Activated naive CD4-positive, alpha-beta T cell treated with anti-CD3 and anti-CD28 coated beads, Interleukin-2, amount 50 U/mL, for 24 hours (primary cell): ENCODE measurements around the gene CDK11B.
"Not testable (repeated sequence)": the region's sequence is repeated elsewhere in the genome, so short reads cannot be mapped to it uniquely, and the experiment has no call there.

Experiments
- H3K27ac Mint-ChIP-seq: one replicate; pipeline ENCODE4 v1.8.0; 2021; ENCODE audit warnings: mild to moderate bottlenecking, mixed read lengths
- H3K27me3 Mint-ChIP-seq: one replicate; pipeline ENCODE4 v1.8.0; 2021; ENCODE audit warnings: mixed read lengths
- H3K36me3 Mint-ChIP-seq: one replicate; pipeline ENCODE4 v1.8.0; 2021; ENCODE audit warnings: mixed read lengths
- H3K4me1 Mint-ChIP-seq: one replicate; pipeline ENCODE4 v1.8.0; 2021; ENCODE audit warnings: mixed read lengths
- H3K4me3 Mint-ChIP-seq: one replicate; pipeline ENCODE4 v1.8.0; 2021; ENCODE audit warnings: mild to moderate bottlenecking, mixed read lengths
- H3K9me3 Mint-ChIP-seq: one replicate; pipeline ENCODE4 v1.8.0; 2021; ENCODE audit warnings: mixed read lengths

Gene CDK11B

DNA sequence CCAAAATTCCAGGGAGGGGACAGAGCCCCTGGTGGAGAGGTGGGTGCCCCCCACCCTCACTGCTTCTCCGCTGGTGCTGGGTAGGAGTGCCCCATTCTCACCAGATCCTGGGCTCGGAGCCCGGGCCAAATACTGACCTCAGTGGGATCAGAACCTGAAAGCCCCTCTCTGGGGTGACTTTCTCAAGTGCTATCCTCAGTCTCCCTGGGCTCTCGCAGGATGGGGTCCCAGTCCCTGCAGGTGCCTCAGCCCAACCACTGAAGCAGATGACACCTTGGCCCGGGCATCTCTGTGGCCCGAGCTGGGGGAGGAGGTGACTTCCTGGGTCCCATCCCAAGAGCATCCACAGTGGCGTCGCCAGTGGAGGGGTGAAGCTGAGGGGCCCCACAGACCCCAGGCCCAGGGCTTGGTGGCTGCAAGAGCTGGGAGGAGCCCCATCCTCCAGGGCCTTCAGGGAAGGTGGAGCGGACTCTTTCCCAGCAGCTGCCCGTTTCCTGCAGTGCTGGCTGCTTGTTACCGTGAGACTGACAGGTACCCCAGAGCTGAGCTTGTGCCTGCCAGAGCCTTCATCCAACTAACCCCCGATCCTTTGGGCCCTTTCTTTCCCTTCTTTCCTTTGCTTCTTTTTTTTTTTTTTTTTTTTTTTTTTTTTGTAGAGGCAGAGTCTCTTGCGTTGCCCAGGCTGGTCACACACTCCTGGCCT lies 55.0 kb downstream of the CDK11B start:
- Mint-ChIP-seq H3K4me3 (no peak overlapping the region), H3K36me3 (no peaks in the 10 kb centered on the region), H3K4me1 (peaks cover 11% of the 10 kb centered on the region), H3K9me3 (no peaks in the 10 kb centered on the region), H3K27me3 (no peaks in the 10 kb centered on the region), H3K27ac (no peak overlapping the region)

DNA sequence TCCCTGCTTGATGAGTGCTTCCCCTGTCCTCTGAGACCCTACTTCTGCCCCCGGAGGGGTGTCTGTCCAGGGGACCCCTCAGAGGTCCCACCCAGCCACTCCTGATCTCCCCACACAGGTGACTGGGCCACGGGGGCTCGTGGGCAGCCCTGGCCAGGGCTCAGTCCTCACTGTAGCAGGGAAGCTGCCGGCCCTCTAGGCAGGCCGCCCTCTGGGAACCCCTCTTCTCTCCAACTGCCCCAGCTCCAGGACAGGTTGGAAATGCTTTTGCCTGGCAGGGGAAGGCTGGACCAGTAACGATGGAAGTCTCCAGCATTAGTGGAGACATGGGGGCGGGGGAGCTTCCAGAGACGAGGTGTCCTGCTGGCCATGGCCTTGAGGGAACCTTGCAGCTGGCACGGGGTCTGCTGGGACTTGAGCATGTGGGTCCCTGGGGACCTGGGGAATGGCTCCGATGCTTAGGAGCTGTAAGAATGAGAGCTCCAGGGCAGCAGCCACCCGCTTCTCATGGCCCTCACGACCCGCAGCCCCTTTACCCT lies 55.8 kb downstream of the CDK11B start:
- H3K27me3 Mint-ChIP-seq, result no peaks in the 10 kb centered on the region
- H3K36me3 Mint-ChIP-seq, result no peaks in the 10 kb centered on the region
- peak overlapping the region; percentile 80 for H3K27ac Mint-ChIP-seq
- H3K4me3 Mint-ChIP-seq, result no peak overlapping the region
- peaks cover 14% of the 10 kb centered on the region for H3K4me1 Mint-ChIP-seq
- no peaks in the 10 kb centered on the region for H3K9me3 Mint-ChIP-seq

- Mint-ChIP-seq H3K9me3 (no peaks in the 10 kb centered on the region), H3K27ac (peak overlapping the region; percentile 80), H3K27me3 (no peaks in the 10 kb centered on the region), H3K4me3 (no peak overlapping the region), H3K4me1 (peaks cover 18% of the 10 kb centered on the region), H3K36me3 (no peaks in the 10 kb centered on the region)
Measured at GRCh38 chr1:1602304-1602967, 56.4 kb downstream of the CDK11B start.

DNA sequence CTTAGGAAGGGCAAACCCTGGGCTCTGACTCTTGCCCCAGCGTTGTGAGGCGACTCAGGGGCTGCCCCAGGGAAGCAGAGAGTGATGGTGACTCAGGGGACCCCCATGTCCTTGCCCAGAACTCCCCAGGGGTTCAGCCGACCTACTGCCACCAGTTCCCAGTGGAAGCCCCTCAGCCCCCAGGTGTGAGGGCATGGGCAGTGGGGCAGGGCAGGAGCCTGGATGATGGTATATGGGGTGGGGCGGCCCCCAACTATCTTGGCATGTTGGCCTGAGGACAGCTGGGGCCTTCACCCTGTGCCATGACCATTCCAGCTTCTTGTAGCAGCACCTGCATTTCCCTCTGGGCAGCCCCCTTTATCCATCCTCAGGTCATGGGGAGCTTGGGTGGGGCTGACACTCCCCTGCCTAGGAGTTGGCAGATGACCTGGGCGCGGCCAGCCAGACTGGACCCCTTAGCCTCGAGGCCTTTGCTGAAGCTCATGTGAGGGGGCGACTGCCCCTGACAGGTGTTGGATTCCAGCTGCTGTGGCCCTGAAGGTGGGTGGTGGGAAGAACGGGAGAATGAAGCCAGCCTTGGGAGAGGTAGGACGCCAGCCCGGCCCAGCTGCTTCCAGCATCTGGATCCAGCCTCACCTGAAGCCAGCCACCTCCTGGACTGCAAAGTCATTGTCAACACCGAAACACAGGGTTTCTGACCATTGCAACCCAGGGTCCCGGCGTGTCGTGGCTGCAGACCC lies 57.1 kb downstream of the CDK11B start:
- Mint-ChIP-seq H3K36me3 (no peaks in the 10 kb centered on the region), H3K27me3 (no peaks in the 10 kb centered on the region), H3K9me3 (no peaks in the 10 kb centered on the region), H3K27ac (no peak overlapping the region), H3K4me1 (peaks cover 12% of the 10 kb centered on the region), H3K4me3 (no peak overlapping the region)

DNA sequence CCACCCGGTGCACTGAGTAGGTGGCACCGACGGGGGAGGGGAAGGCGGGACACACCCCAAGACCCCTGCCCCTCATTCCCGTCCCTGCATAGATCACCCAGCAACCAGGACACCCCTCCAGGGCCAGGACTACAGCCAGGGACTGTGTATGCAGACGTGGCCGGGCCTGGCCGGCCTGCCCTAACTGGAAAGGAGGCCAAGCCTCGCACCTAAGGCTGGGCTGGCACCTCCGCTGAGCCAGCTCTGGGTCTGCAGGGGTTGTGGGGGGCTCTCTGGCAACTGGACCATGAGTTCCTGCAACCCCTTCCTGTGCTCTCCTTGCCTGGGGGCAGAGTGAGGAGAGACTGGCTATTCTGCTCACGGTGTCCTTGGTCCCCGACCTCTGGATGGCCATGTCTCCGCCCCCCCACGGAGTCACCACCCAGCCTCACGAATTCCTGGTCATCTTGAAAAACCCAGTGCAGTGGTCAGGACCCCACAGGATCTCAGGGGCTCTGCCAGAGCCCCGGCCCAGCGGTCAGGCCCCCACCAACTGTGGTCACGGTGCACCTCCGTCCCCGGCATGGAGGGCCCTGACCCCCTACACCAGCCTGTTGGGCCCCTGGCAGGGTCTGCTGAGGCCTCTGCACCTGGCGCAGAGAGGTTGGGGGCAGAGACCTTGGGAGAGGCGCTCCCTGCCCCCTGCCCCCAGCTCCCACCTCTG lies 57.8 kb downstream of the CDK11B start:
- no peaks in the 10 kb centered on the region for H3K27me3 Mint-ChIP-seq
- no peak overlapping the region for H3K27ac Mint-ChIP-seq
- no peaks in the 10 kb centered on the region for H3K9me3 Mint-ChIP-seq
- H3K4me1 Mint-ChIP-seq, result peaks cover 10% of the 10 kb centered on the region
- no peaks in the 10 kb centered on the region for H3K36me3 Mint-ChIP-seq
- peak overlapping the region; percentile 55 for H3K4me3 Mint-ChIP-seq

- Mint-ChIP-seq H3K4me3 (peak within 1 kb of the TSS; percentile 82), H3K9me3 (no peaks in the 10 kb centered on the region), H3K27ac (peak within 1 kb of the TSS; percentile 85), H3K27me3 (no peaks in the 10 kb centered on the region), H3K36me3 (no peaks in the 10 kb centered on the region), H3K4me1 (peaks cover 10% of the 10 kb centered on the region)
Measured at GRCh38 chr1:1599935-1600860, 58.6 kb downstream of the CDK11B start, which contains the start of gene FNDC10. FNDC10 (minus strand) TSS chr1:1600135; CDS start chr1:1600015, 120 bp downstream.

GRCh38 chr1:1599030-1599934 lies 59.5 kb downstream of the CDK11B start:
- no peaks in the 10 kb centered on the region for H3K36me3 Mint-ChIP-seq
- no peaks in the 10 kb centered on the region for H3K27me3 Mint-ChIP-seq
- peaks cover 10% of the 10 kb centered on the region for H3K4me1 Mint-ChIP-seq
- H3K9me3 Mint-ChIP-seq, result no peaks in the 10 kb centered on the region
- H3K4me3 Mint-ChIP-seq, result peak overlapping the region; percentile 82
- peak overlapping the region; percentile 85 for H3K27ac Mint-ChIP-seq

GRCh38 chr1:1598720-1599029 lies 60.1 kb downstream of the CDK11B start:
- H3K4me3 Mint-ChIP-seq, result peak overlapping the region; percentile 82
- no peaks in the 10 kb centered on the region for H3K9me3 Mint-ChIP-seq
- peaks cover 10% of the 10 kb centered on the region for H3K4me1 Mint-ChIP-seq
- H3K27ac Mint-ChIP-seq, result peak overlapping the region; percentile 85
- no peaks in the 10 kb centered on the region for H3K27me3 Mint-ChIP-seq
- no peaks in the 10 kb centered on the region for H3K36me3 Mint-ChIP-seq

DNA sequence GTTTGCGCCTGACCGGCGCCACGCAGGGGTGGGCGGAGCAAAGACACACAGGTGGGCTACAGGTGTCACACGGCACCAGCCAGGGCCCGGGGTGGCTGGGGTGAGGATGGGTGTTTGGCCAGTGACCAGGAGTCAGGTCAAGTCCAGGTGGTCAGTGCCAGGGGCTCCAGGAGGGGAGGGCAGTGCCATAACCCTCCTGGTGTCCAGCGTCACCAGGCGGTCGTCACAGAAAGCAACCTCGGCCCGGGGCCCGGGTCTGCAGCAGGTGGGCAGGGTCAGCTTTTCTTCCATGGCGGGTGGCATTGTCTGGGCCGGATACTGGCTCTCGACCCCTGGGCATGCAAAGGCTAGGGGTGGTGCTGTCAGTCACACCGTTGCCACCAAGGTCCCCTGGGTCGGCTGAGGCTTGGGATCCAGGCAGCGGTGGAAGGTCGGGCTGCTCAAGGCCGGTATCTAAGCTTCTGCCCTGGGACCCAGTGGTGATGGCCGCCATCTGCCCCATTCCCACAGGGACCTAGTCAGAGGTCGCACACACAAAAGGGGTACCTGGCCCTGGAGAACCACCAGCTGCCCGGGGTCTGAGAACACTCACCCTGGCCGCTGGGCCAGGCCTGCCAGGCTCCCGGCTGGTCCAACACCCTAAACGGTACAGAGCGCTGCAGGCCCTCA lies 60.6 kb downstream of the CDK11B start:
- Mint-ChIP-seq H3K36me3 (no peaks in the 10 kb centered on the region), H3K4me3 (peak overlapping the region; percentile 45), H3K27ac (no peak overlapping the region), H3K4me1 (peaks cover 10% of the 10 kb centered on the region), H3K9me3 (no peaks in the 10 kb centered on the region), H3K27me3 (no peaks in the 10 kb centered on the region)

DNA sequence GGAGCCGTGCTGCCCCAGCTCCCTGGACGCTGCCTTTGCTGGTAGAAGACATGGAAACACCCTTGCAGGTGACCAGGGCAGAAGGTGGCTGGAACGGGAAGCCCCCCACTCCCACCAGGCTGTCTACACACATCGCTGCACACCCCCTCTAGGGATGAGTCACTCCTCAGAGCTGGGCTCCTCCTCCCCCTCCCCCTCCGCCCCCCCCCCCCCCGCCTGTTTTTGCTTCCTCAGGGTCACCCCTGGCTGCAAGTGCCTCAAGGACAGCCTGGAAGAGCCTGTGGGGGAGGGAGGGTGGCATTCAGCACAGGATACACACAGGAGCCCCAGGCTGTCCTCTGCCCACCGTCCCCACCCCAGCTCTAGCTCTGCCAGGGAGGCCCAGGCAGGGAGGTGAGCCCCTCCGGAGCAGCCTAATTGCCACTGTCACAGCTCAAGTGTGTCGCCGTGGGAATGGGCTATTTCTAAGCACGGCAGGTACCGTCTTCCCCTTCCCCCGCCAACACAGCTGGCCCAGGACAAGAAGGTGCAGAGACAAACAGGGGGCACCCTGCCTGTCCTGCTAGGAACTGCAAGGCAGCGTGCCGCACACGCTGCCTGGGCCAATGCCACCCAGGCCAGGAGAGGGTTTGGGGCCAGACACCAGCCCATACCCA lies 61.4 kb downstream of the CDK11B start:
- no peaks in the 10 kb centered on the region for H3K9me3 Mint-ChIP-seq
- H3K36me3 Mint-ChIP-seq, result no peaks in the 10 kb centered on the region
- peaks cover 10% of the 10 kb centered on the region for H3K4me1 Mint-ChIP-seq
- no peak overlapping the region for H3K27ac Mint-ChIP-seq
- H3K4me3 Mint-ChIP-seq, result peak overlapping the region; percentile 45
- no peaks in the 10 kb centered on the region for H3K27me3 Mint-ChIP-seq

GRCh38 chr1:1596493-1597274 lies 62.1 kb downstream of the CDK11B start:
- no peaks in the 10 kb centered on the region for H3K27me3 Mint-ChIP-seq
- H3K4me1 Mint-ChIP-seq, result peaks cover 10% of the 10 kb centered on the region
- H3K9me3 Mint-ChIP-seq, result no peaks in the 10 kb centered on the region
- no peak overlapping the region for H3K27ac Mint-ChIP-seq
- H3K36me3 Mint-ChIP-seq, result no peaks in the 10 kb centered on the region
- H3K4me3 Mint-ChIP-seq, result no peak overlapping the region

DNA sequence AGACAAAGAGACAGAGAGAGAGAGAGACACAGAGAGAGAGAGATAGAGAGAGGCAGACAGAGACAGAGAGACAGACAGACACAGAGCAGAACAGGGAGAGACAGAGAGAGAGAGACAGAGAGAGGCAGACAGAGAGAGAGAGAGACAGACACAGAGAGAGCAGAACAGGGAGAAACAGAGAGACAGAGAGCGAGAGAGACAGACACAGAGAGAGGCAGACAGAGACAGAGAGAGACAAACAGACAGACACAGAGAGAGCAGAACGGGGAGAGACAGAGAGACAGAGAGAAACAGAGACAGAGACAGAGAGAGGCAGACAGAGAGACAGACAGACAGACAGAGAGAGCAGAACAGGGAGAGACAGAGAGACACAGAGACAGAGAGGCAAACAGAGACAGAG lies 63.5 kb downstream of the CDK11B start:
- not testable (repeated sequence) for H3K27ac Mint-ChIP-seq, H3K9me3 Mint-ChIP-seq, H3K27me3 Mint-ChIP-seq, H3K36me3 Mint-ChIP-seq, H3K4me1 Mint-ChIP-seq, H3K4me3 Mint-ChIP-seq
